MM.1S (cell line): ENCODE results near the gene ELF3.

Experiments used
- CTCF ChIP-seq: fragments of 300-600 bp; sonication (generic); IDR thresholded peaks from 2 replicates; pipeline ENCODE4 v1.5.1; 2016; ENCODE audit warnings: antibody characterized with exemption, low read length, mixed read lengths
- EZH2 ChIP-seq: fragments of 300-600 bp; sonication (generic); optimal IDR thresholded peaks from 2 replicates; pipeline ENCODE3; 2017; ENCODE audit warnings: low read depth, mild to moderate bottlenecking, antibody characterized with exemption, low read length, mixed read lengths

GRCh38 chr1:202007304-202007703, 3.1 kb upstream of the ELF3 start:
- no peak for TF ChIP-seq CTCF
- TF ChIP-seq EZH2, result no peak
